ENCODE data around the gene KIFAP3.
"Not testable (repeated sequence)": the region's sequence is repeated elsewhere in the genome, so short reads cannot be mapped to it uniquely, and the experiment has no call there.

The KIFAP3 gene

GRCh38 chr1:170074250-170075157, at the start of gene KIFAP3:
Gene KIFAP3 (minus strand): TSS chr1:170074695. CDS start chr1:170074467, 228 bp downstream.
- peak; percentile 98 for DNase-seq

- DNase-seq = no peak
Observed at GRCh38 chr1:170122366-170122765, 47.9 kb upstream of the KIFAP3 start.

GRCh38 chr1:170114906-170115305, 40.4 kb upstream of the KIFAP3 start:
- DNase-seq = no peak

GRCh38 chr1:170113140-170113539, 38.6 kb upstream of the KIFAP3 start:
- DNase-seq = not testable (repeated sequence)

DNA sequence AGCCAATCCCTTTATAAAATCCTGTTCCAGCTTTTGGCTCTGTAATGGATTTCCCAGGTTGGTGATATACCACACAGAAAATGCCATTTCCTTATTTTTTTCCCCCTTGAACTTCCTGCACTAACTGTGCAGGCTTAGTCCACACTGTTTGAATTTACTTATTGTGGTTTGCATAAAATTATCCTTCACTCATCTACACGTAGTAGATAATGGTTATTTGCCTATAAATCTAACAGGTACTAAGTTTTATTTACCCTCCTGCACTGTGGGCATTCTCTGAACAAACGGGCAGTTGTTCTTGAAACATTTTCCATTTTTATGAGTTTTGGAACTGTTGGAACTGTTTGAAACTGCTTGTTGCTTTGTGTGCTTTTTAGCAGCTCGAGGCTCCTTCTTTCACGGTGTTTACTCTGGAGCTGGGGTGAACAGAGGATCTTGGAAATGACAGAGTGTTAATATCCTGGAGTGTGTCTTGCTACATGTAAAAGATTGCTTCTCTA, 23.0 kb upstream of the KIFAP3 start:
- no peak for DNase-seq

- DNase-seq = no peak
Observed at GRCh38 chr1:170096806-170097340, 22.4 kb upstream of the KIFAP3 start.

- no peak for DNase-seq
Observed at GRCh38 chr1:170095976-170096748, 21.7 kb upstream of the KIFAP3 start.

- DNase-seq = not testable (repeated sequence)
Observed at GRCh38 chr1:170094697-170095616, 20.5 kb upstream of the KIFAP3 start.

- DNase-seq = no peak
Observed at GRCh38 chr1:170086399-170087032, 12.0 kb upstream of the KIFAP3 start.

DNA sequence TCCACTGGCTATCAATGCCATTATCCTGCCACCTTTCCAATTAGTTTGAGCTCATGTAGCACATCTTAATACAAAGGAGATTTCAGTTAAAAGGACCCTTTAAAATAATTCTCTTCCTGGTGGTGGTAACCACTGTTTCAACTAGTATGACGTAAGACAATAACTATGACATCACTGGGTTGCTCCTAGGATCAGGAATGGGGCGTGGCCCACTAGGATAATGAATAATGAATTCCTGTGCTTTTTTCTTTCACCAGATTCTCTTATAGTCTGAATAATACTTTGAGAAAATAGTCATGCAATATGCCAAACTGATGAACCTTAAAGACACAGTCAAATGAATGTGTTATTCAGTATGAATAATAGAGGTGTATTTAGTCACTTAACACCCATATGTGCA, 10.6 kb upstream of the KIFAP3 start:
- no peak for DNase-seq

DNA sequence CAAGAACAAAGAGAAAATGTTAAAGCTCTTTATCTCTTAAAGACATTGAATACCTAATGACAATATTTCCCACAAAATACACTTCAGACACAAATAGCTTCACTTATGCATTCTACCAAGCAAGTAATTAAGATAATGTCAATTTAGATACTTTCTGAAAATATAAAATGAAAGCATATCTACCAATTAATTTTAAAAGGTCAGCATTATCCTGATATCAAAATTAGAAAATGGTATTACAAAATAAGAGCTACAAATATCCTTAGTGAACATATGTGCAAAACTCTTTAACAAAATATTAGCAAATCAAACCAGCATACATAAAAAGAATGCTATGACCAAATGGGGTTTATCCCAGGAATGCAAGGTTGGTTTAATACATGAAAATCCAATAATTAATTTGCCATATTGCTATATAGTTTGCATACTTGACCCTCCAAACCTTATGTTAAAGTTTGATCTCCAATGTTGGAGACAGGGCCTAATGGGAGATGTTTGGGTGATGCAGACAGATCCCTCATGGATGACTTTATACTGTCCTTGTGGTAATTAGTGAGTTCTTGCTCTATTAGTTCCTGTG, 4.2 kb upstream of the KIFAP3 start:
- no peak for DNase-seq

DNA sequence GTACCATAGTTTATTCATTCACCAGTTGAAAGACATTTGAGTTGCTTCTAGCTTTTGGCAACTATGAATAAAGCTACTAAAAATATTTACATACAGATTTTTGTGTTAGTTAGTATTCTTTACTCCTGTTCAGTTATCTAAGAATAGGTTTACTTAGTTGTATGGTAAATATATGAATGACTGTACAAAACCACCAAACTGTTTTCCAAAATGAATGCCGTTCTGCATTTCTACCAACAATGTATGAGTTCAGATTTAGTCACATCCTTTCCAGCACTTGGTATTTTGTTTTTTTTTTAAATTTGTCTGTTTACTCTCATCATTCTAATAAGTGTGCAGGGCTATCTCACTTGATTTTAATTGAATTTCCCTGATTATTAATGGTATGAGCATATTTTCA, 3.4 kb upstream of the KIFAP3 start:
- DNase-seq = no peak

DNA sequence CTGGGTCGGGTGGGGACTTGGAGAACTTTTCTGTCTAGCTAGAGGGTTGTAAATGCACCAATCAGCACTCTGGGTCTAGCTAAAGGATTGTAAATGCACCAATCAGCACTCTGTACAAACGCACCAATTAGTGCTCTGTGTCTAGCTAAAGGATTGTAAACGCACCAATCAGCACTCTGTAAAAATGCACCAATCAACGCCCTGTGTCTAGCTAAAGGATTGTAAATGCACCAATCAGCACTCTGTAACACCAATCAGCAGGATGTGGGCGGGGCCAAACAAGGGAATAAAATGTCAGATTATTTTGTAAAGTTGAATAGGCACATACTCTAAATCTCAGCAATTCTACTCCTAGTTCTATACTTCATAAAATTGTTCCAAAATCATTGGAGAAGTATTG, 2.5 kb upstream of the KIFAP3 start:
- not testable (repeated sequence) for DNase-seq

DNA sequence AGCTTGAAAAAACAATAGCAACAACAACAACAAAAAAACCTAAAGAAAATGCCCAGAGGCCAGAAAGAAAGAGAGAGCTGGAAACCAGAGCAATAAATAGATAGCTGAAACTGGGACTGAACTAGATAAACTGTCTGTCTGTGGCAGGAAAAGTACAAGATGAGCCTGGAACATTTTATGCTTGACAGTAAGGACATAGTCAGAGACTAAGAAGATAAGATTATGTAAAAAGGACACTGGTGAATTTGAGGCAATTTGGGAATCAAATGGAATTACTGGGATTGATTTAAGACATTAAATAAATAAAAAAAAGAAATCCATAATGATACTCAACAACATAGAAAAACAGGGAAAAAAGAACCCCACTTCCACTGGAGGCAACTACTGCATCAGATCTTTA, 1.7 kb upstream of the KIFAP3 start:
- DNase-seq = no peak

DNA sequence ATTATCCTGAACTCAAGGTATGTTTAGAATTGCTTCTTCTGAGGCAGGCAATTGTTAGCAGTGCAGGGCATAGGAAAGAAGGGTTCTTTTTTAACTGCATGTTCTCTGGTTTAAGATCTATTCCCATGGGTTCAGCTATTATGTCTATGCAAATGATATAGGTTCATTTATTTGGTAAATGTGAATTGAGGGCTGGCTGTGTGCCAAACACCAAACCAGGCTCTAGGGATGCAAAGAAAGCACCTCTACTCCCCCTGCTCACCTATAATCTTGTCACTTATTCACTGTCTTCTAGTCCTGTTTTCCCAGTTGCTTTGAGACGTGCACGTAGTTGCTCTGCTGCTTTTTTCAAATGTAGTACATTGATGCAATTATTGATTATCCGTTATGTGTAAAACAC, 691 bp upstream of the KIFAP3 start:
- no peak for DNase-seq

GRCh38 chr1:170073893-170074249, 624 bp downstream of the KIFAP3 start:
- DNase-seq = no peak

DNA sequence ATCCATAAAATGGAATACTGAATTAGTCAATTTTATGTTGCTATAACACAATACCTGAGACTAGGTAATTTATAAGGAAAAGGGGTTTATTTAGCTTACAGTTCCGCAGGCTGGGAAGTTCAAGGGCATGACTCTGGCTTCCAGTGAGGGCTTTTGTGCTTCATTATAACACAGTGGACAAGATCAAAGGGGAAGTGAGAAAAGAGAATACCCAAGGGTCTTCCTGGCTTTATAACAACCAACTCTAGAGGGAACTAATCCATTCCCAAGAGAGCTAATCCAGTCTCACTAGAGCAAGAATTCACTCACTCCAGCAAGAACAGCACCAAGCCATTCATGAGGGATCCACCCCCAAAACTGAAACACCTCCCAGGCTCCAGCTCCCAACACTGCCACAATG, 3.1 kb downstream of the KIFAP3 start:
- no peak for DNase-seq

DNA sequence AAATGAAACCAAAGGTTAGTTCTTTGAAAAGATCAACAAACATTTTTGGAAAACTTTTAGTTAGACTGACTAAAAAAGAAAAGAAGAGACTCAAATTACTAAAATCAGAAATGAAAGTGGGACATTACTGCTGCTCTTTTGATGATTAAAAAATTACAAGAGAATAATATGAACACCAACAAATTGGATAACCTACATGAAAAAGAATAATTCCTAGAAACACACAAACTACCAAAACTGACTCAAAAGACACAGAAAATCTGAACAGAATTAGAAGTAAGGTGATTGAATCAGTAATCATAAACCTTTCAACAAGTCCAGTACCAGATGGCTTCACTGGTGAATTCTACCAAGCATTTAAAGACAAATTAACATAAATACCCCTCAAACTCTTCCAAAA, 5.6 kb downstream of the KIFAP3 start:
- no peak for DNase-seq

DNA sequence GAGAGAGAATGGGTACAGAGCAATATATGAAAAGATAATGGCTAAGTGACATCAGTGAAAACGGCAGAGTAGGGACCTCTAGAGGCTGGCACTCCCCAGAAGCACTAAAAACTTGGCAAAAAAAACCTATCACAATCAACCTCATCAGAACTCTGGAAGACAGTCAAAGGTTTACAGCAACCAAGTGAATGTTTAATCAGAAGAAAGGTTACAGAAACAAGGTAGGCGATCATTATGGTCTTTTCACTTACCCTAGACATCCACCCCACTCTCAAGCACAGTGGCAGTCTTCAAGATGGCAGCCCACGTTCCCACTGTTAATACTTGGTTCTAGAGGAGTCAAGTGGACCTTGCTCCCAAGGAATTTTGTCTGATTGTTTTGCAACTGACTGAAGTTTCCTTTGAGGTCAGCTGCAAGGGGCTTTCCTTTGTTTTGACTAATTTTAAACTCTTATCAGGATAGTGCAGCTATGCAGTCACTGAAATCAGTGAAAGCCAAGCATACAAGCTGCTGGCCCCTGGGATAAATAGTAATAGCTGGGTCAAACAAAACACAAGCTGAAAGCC, 7.2 kb downstream of the KIFAP3 start:
- no peak for DNase-seq

- no peak for DNase-seq
Observed at GRCh38 chr1:170064821-170065220, 9.7 kb downstream of the KIFAP3 start.

DNA sequence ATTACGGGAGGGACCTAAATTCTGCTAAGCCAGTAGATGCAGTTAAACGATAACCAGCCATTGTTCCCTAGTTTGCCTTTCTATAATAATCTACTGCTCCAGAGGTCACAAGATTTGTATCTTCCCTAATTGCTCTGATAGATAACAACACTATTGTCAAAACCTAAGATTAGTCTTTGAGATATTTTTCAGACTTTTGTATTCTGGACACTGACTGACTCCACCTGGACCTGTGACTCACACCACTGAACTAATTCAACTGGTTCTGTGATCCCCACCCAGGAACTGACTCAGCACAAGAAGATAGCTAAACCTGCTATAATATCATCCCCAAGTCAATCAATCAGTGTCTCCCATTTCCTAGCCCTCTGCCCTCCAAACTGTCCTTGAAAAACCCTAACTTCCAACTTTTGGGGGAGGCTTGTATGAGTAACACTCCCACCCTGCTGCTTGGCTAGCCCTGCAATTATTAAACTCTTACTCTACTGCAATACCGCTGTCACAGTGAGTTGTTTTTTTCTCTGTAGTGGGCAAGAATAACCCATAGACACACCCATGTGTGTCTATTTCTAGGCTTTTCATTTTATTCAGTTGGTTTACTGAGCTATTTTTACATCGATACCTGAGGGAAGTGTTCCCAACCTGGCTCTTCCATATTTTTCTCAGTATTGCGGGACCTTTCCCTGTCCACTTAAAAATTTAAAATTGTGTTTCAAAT, 11.2 kb downstream of the KIFAP3 start:
- no peak for DNase-seq
